ENCODE data around the gene CCDC146. TPM values are rescaled to one million over a fixed set of nuclear protein-coding genes. Genes with fewer than 3 reads are reported as not detected.
"Not testable (repeated sequence)": the region's sequence is repeated elsewhere in the genome, so short reads cannot be mapped to it uniquely, and the experiment has no call there.

The CCDC146 gene
- total and polyA plus RNA-seq, 2 experiments from 2014 or later, result 1.9 to 4.0 TPM

GRCh38 chr7:77222065-77222464 lies 99.7 kb downstream of the CCDC146 start:
- TF ChIP-seq EZH2 (IDR thresholded peaks at IDR 0.05; ENCODE audit: borderline replicate concordance), result no peak
- no peak for TF ChIP-seq EZH2phosphoT487 (IDR thresholded peaks at IDR 0.05; ENCODE audit: low read depth, severe bottlenecking, unreplicated experiment)
- Histone ChIP-seq H3K9me3 (ENCODE audit: low read depth) (no peaks in the 10 kb centered on the region), H4K20me1 (ENCODE audit: insufficient read depth, poor library complexity, severe bottlenecking) (no peaks in the 10 kb centered on the region), H3K27me3 (no peaks in the 10 kb centered on the region), H2AFZ (no peak overlapping the region), H3K4me1 (ENCODE audit: insufficient read depth) (no peaks in the 10 kb centered on the region), H3K9me2 (replicated peaks; ENCODE audit: insufficient read depth) (no peaks in the 10 kb centered on the region), H3K27ac (no peak overlapping the region), H3K4me3 (no peak overlapping the region), H3K36me3 (replicated peaks; ENCODE audit: insufficient read depth, low read depth) (no peaks in the 10 kb centered on the region), H3K79me2 (no peaks in the 10 kb centered on the region), H3K4me2 (no peak overlapping the region)
- WGBS (ENCODE audit: low lambda C conversion rate, missing lambda C conversion rate), result 87% methylated on average over 4 of the region's 4 CpGs
- no peak for DNase-seq (ENCODE audit: low spot score)

- no peaks in the 10 kb centered on the region for H3K27me3 ChIP-seq
- H3K4me1 ChIP-seq (ENCODE audit: insufficient read depth), result no peaks in the 10 kb centered on the region
- H3K9me2 ChIP-seq (replicated peaks; ENCODE audit: insufficient read depth), result no peaks in the 10 kb centered on the region
- H3K36me3 ChIP-seq (replicated peaks; ENCODE audit: insufficient read depth, low read depth), result no peaks in the 10 kb centered on the region
- H3K79me2 ChIP-seq, result no peaks in the 10 kb centered on the region
- 74% methylated on average over 4 of the region's 4 CpGs for WGBS (ENCODE audit: low lambda C conversion rate, missing lambda C conversion rate)
- H3K27ac ChIP-seq, result no peak overlapping the region
- H3K4me2 ChIP-seq, result no peak overlapping the region
- TF ChIP-seq, protein P1, sequence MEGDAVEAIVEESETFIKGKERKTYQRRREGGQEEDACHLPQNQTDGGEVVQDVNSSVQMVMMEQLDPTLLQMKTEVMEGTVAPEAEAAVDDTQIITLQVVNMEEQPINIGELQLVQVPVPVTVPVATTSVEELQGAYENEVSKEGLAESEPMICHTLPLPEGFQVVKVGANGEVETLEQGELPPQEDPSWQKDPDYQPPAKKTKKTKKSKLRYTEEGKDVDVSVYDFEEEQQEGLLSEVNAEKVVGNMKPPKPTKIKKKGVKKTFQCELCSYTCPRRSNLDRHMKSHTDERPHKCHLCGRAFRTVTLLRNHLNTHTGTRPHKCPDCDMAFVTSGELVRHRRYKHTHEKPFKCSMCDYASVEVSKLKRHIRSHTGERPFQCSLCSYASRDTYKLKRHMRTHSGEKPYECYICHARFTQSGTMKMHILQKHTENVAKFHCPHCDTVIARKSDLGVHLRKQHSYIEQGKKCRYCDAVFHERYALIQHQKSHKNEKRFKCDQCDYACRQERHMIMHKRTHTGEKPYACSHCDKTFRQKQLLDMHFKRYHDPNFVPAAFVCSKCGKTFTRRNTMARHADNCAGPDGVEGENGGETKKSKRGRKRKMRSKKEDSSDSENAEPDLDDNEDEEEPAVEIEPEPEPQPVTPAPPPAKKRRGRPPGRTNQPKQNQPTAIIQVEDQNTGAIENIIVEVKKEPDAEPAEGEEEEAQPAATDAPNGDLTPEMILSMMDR (IDR thresholded peaks at IDR 0.05; ENCODE audit: poor library complexity), result no peak
- no peak for TF ChIP-seq EZH2 (IDR thresholded peaks at IDR 0.05; ENCODE audit: borderline replicate concordance)
- no peak for TF ChIP-seq EZH2phosphoT487 (IDR thresholded peaks at IDR 0.05; ENCODE audit: low read depth, severe bottlenecking, unreplicated experiment)
- no peaks in the 10 kb centered on the region for H3K9me3 ChIP-seq (ENCODE audit: low read depth)
- no peak for DNase-seq (ENCODE audit: low spot score)
- no peak overlapping the region for H2AFZ ChIP-seq
- H4K20me1 ChIP-seq (ENCODE audit: insufficient read depth, poor library complexity, severe bottlenecking), result no peaks in the 10 kb centered on the region
- H3K4me3 ChIP-seq, result no peak overlapping the region
Measured at GRCh38 chr7:77222819-77223218, 100.4 kb downstream of the CCDC146 start.

- Histone ChIP-seq H3K27ac (no peak overlapping the region), H3K9me2 (replicated peaks; ENCODE audit: insufficient read depth) (no peaks in the 10 kb centered on the region), H4K20me1 (ENCODE audit: insufficient read depth, poor library complexity, severe bottlenecking) (no peaks in the 10 kb centered on the region), H3K79me2 (no peaks in the 10 kb centered on the region), H3K27me3 (no peaks in the 10 kb centered on the region), H3K9me3 (ENCODE audit: low read depth) (no peaks in the 10 kb centered on the region), H3K4me2 (no peak overlapping the region), H2AFZ (no peak overlapping the region), H3K36me3 (replicated peaks; ENCODE audit: insufficient read depth, low read depth) (no peaks in the 10 kb centered on the region), H3K4me3 (no peak overlapping the region), H3K4me1 (ENCODE audit: insufficient read depth) (no peaks in the 10 kb centered on the region)
- WGBS (ENCODE audit: low lambda C conversion rate, missing lambda C conversion rate), result 81% methylated on average over 2 of the region's 2 CpGs
- TF ChIP-seq, protein P1 (IDR thresholded peaks at IDR 0.05; ENCODE audit: poor library complexity), result no peak
- TF ChIP-seq EZH2phosphoT487 (IDR thresholded peaks at IDR 0.05; ENCODE audit: low read depth, severe bottlenecking, unreplicated experiment) (no peak), EZH2 (IDR thresholded peaks at IDR 0.05; ENCODE audit: borderline replicate concordance) (no peak)
- DNase-seq (ENCODE audit: low spot score), result no peak
Measured at GRCh38 chr7:77223261-77223660, 100.8 kb downstream of the CCDC146 start.

- Histone ChIP-seq H3K9me2 (replicated peaks; ENCODE audit: insufficient read depth) (no peaks in the 10 kb centered on the region), H3K4me1 (ENCODE audit: insufficient read depth) (no peaks in the 10 kb centered on the region), H4K20me1 (ENCODE audit: insufficient read depth, poor library complexity, severe bottlenecking) (no peaks in the 10 kb centered on the region), H3K27me3 (no peaks in the 10 kb centered on the region), H3K27ac (peak overlapping the region; percentile 34), H3K4me2 (no peak overlapping the region), H3K36me3 (replicated peaks; ENCODE audit: insufficient read depth, low read depth) (no peaks in the 10 kb centered on the region), H3K79me2 (no peaks in the 10 kb centered on the region), H2AFZ (no peak overlapping the region), H3K9me3 (ENCODE audit: low read depth) (peaks cover 5% of the 10 kb centered on the region), H3K4me3 (no peak overlapping the region)
- TF ChIP-seq EZH2phosphoT487 (IDR thresholded peaks at IDR 0.05; ENCODE audit: low read depth, severe bottlenecking, unreplicated experiment), result no peak
- TF ChIP-seq, protein P1 (IDR thresholded peaks at IDR 0.05; ENCODE audit: poor library complexity), result no peak
- no peak for TF ChIP-seq EZH2 (IDR thresholded peaks at IDR 0.05; ENCODE audit: borderline replicate concordance)
- WGBS (ENCODE audit: low lambda C conversion rate, missing lambda C conversion rate), result 88% methylated on average over 1 of the region's 1 CpG
- no peak for DNase-seq (ENCODE audit: low spot score)
Measured at GRCh38 chr7:77226357-77226839, 104.0 kb downstream of the CCDC146 start.

DNA sequence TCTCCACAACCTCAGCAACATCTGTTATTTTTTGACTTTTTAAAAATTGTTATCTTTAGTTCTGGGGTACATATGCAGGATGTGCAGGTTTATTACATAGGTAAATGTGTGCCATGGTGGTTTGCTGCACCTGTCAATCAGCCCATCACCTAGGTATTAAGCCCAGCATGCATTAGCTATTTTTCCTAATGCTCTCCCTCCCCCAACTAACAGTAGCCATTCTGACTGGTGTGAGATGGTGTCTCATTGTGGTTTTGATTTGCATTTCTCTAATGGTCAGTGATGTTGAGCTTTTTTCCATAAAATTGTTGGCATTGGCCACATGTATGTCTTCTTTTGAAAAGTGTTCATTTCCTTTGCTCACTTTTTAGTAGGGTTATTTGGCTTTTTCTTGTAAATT lies 106.4 kb downstream of the CCDC146 start:
- not testable (repeated sequence) for H3K27ac ChIP-seq; DNase-seq (ENCODE audit: low spot score); H3K9me2 ChIP-seq (replicated peaks; ENCODE audit: insufficient read depth); H3K4me3 ChIP-seq; H3K79me2 ChIP-seq; H3K36me3 ChIP-seq (replicated peaks; ENCODE audit: insufficient read depth, low read depth); H4K20me1 ChIP-seq (ENCODE audit: insufficient read depth, poor library complexity, severe bottlenecking); H3K9me3 ChIP-seq (ENCODE audit: low read depth); H3K4me1 ChIP-seq (ENCODE audit: insufficient read depth); H3K4me2 ChIP-seq; H2AFZ ChIP-seq; H3K27me3 ChIP-seq
